A549 (cell line): ENCODE results near the gene SASH1. TPM values are rescaled to one million over a fixed set of nuclear protein-coding genes. Genes with fewer than 3 reads are reported as not detected.

Experiments used
- ATAC-seq, 2 experiments: fragments of 200-7000 bp in 1 of 2; fragments of >200 bp in 1 of 2; cut with Nextera tagmentation in 1 of 2; cut with Tn5 transposase in 1 of 2; 3 replicates each; pipeline versions ENCODE4 v1.8.0 to v1.9.1; 2018 to 2020; ENCODE audit warnings: mild to moderate bottlenecking in 1 of 2, moderate library complexity in 1 of 2
- CTCF ChIA-PET: fragments of 300-600 bp; sonication (Branson Sonifier 250); formaldehyde crosslinking; extraction: SDS; loops from one replicate; lab custom pipeline; 2021; ENCODE audit warnings: antibody characterized with exemption, inconsistent platforms; lab: Yijun Ruan, JAX
- POLR2A ChIA-PET: fragments of 350-600 bp; formaldehyde crosslinking; extraction: SDS; loops from one replicate; lab custom pipeline; 2021; ENCODE audit warnings: antibody characterized with exemption, inconsistent platforms; lab: Yijun Ruan, JAX
- DNase-seq, 2 experiments: peaks; one replicate each; pipeline versions ENCODE4 v3.0.0 to v3.0.0-alpha.2; 2011 to 2016; ENCODE audit warnings: low read depth in 1 of 2, low spot score in 1 of 2
- FAIRE-seq: peaks from 2 replicates; lab custom pipeline; 2011; peaks lifted over from hg19 to GRCh38; lab: Jason Lieb, UNC
- H3K27ac ChIP-seq, 2 experiments: fragments of >200 bp; sonication (Bioruptor Twin); formaldehyde crosslinking; 3 replicates each; pipeline ENCODE4 v1.5.1; 2016 to 2017
- H3K4me1 ChIP-seq: fragments of >200 bp; sonication (Bioruptor Twin); formaldehyde crosslinking; 3 replicates; pipeline ENCODE4 v1.6.1; 2016
- H3K4me2 ChIP-seq: fragments of >200 bp; sonication (Bioruptor Twin); formaldehyde crosslinking; 3 replicates; pipeline ENCODE4 v1.6.1; 2016
- H3K4me3 ChIP-seq: fragments of >200 bp; sonication (Bioruptor Twin); formaldehyde crosslinking; 3 replicates; pipeline ENCODE4 v1.5.1; 2016
- H3K9me3 ChIP-seq: fragments of >200 bp; sonication (Bioruptor Twin); formaldehyde crosslinking; 3 replicates; pipeline ENCODE4 v1.6.1; 2016
- BHLHE40 ChIP-seq: IDR thresholded peaks from 2 replicates; pipeline ENCODE4 v1.6.1; 2012; ENCODE audit warnings: low read depth, low read length, inconsistent platforms
- CBX8 ChIP-seq: fragments of 200-600 bp; sonication (generic); IDR thresholded peaks from 2 replicates; pipeline ENCODE4 v1.6.1; 2016
- CEBPB ChIP-seq, 2 experiments: fragments of >200 bp in 1 of 2; sonication (Bioruptor Twin) in 1 of 2; formaldehyde crosslinking in 1 of 2; IDR thresholded peaks; 2 replicates each; pipeline ENCODE4 v1.6.1; 2012 to 2016
- CHD2 ChIP-seq: fragments of 150-350 bp; IDR thresholded peaks from 2 replicates; pipeline ENCODE4 v1.6.1; 2014; ENCODE audit warnings: low read length; ENCODE audit not compliant: partially characterized antibody
- EHF ChIP-seq: fragments of 250-450 bp; sonication (Bioruptor Pico); IDR thresholded peaks from 2 replicates; pipeline ENCODE4 v1.5.0; 2020; ENCODE audit warnings: mild to moderate bottlenecking
- EHMT2 ChIP-seq: fragments of 200-600 bp; sonication (generic); IDR thresholded peaks from 2 replicates; pipeline ENCODE4 v1.6.1; 2016; ENCODE audit warnings: antibody characterized with exemption, low read depth, mild to moderate bottlenecking, moderate library complexity
- EP300 ChIP-seq, 2 experiments: fragments of >200 bp; sonication (Bioruptor Twin); formaldehyde crosslinking; IDR thresholded peaks; 2 replicates in 1 of 2; 3 replicates in 1 of 2; pipeline ENCODE4 v1.6.1; 2016 to 2017
- FOSL2 ChIP-seq, 2 experiments: fragments of 450-650 bp in 1 of 2; fragments of >200 bp in 1 of 2; sonication (Bioruptor Twin) in 1 of 2; formaldehyde crosslinking; IDR thresholded peaks; 2 replicates each; pipeline versions ENCODE4 v1.5.0 to v1.6.1; 2016 to 2020; ENCODE audit warnings: mild to moderate bottlenecking in 1 of 2, moderate library complexity in 1 of 2
- HDAC2 ChIP-seq: fragments of 200-600 bp; sonication (generic); IDR thresholded peaks from 2 replicates; pipeline ENCODE4 v1.6.1; 2016
- HEYL ChIP-seq: fragments of 250-450 bp; sonication (Bioruptor Pico); IDR thresholded peaks from 2 replicates; pipeline ENCODE4 v1.8.0; 2021; ENCODE audit warnings: mild to moderate bottlenecking, moderate library complexity
- HOXB13 ChIP-seq: fragments of 250-450 bp; sonication (Bioruptor Pico); IDR thresholded peaks from 2 replicates; pipeline ENCODE4 v1.5.0; 2020; ENCODE audit warnings: low read depth, mild to moderate bottlenecking, moderate library complexity
- HOXB5 ChIP-seq: fragments of 250-450 bp; sonication (Bioruptor Pico); IDR thresholded peaks from 2 replicates; pipeline ENCODE4 v1.5.0; 2020; ENCODE audit warnings: mild to moderate bottlenecking, moderate library complexity
- JUN ChIP-seq, 2 experiments: fragments of >200 bp; sonication (Bioruptor Twin); formaldehyde crosslinking; IDR thresholded peaks; 2 replicates in 1 of 2; 3 replicates in 1 of 2; pipeline ENCODE4 v1.6.1; 2016 to 2017
- JUNB ChIP-seq: fragments of >200 bp; sonication (Bioruptor Twin); formaldehyde crosslinking; IDR thresholded peaks from 2 replicates; pipeline ENCODE4 v1.6.1; 2016
- NFE2L2 ChIP-seq: fragments of 150-350 bp; conservative IDR thresholded peaks from 2 replicates; pipeline ENCODE4 v1.6.1; 2014; ENCODE audit warnings: low read length
- NPAS2 ChIP-seq: fragments of 250-450 bp; sonication (Bioruptor Pico); IDR thresholded peaks from 2 replicates; pipeline ENCODE4 v1.8.0; 2022; ENCODE audit warnings: mild to moderate bottlenecking, moderate library complexity, borderline replicate concordance
- RARB ChIP-seq: fragments of 250-450 bp; sonication (Bioruptor Pico); IDR thresholded peaks from 2 replicates; pipeline ENCODE4 v1.8.0; 2021; ENCODE audit warnings: mild to moderate bottlenecking, moderate library complexity
- SMC3 ChIP-seq: fragments of >200 bp; sonication (Bioruptor Twin); formaldehyde crosslinking; IDR thresholded peaks from 3 replicates; pipeline ENCODE4 v1.6.1; 2018; ENCODE audit warnings: inconsistent platforms
- TP53 ChIP-seq: fragments of 250-450 bp; sonication (Bioruptor Pico); IDR thresholded peaks from 2 replicates; pipeline ENCODE4 v1.5.0; 2021; ENCODE audit warnings: mild to moderate bottlenecking, moderate library complexity
- ZC3H11A ChIP-seq: fragments of 450-650 bp; IDR thresholded peaks from 2 replicates; pipeline ENCODE4 v1.6.1; 2014; ENCODE audit warnings: antibody characterized with exemption, mild to moderate bottlenecking
- ZNF302 ChIP-seq: fragments of 250-450 bp; sonication (Bioruptor Pico); IDR thresholded peaks from 2 replicates; pipeline ENCODE4 v1.9.0; 2021; ENCODE audit warnings: inconsistent platforms, mild to moderate bottlenecking, moderate library complexity
- WGBS: methylation state at CpG from one replicate; pipeline ENCODE4 v1.1.6; 2017; ENCODE audit errors: missing lambda C conversion rate; 5-methylcytosine and 5-hydroxymethylcytosine counted together
- polyA plus RNA-seq, 4 experiments: library from polyadenylated mRNA; depleted of rRNA in 3 of 4; stranded (reverse); fragments of >200 nt; fragmentation: RNase III in 1 of 4; extraction: RNeasy Plus Mini Kit Qiagen cat#74134 plus additional on column Dnase treatment in 1 of 4; gene quantifications; 2 replicates in 3 of 4; 3 replicates in 1 of 4; pipeline ENCODE4 v1.2.3, GENCODE V29; 2011 to 2017
- TF ChIP-seq, protein P1 (sequence below): fragments of 250-450 bp; sonication (Bioruptor Pico); IDR thresholded peaks from 2 replicates; pipeline ENCODE4 v1.5.0; 2020; ENCODE audit warnings: low read depth, mild to moderate bottlenecking, moderate library complexity
- TF ChIP-seq, protein P2 (sequence below): fragments of >200 bp; sonication (Bioruptor Twin); formaldehyde crosslinking; IDR thresholded peaks from 3 replicates; pipeline ENCODE4 v1.6.1; 2016

The SASH1 gene
- polyA plus RNA-seq, 2 of the 4 experiments (the other 2 are of a cell fraction) = 2.5 to 3.0 TPM

GRCh38 chr6:148293181-148293995, 49.2 kb upstream of the SASH1 start (continued):
- TF ChIP-seq EHF (CRISPR knock-in tag) (no peak), HDAC2 (no peak), EP300 (IDR thresholded peaks at IDR 0.05) (no peak)

- WGBS = 78% methylated on average over 7 of the region's 7 CpGs
- FAIRE-seq (no peak), ATAC-seq (no peak)
- Histone ChIP-seq H3K9me3 (no peaks in the 10 kb centered on the region), H3K27ac (no peak overlapping the region), H3K4me3 (no peak overlapping the region), H3K4me2 (no peak overlapping the region)
- CTCF ChIA-PET = no interaction called here
- TF ChIP-seq CBX8 (no peak), HOXB5 (CRISPR knock-in tag) (no peak)
- TF ChIP-seq, all 56 proteins: peak for 0
- POLR2A ChIA-PET = no interaction called here
- no peak for DNase-seq
- H3K4me1 ChIP-seq = no peaks in the 10 kb centered on the region
Observed at GRCh38 chr6:148294059-148294458, 48.6 kb upstream of the SASH1 start.

DNA sequence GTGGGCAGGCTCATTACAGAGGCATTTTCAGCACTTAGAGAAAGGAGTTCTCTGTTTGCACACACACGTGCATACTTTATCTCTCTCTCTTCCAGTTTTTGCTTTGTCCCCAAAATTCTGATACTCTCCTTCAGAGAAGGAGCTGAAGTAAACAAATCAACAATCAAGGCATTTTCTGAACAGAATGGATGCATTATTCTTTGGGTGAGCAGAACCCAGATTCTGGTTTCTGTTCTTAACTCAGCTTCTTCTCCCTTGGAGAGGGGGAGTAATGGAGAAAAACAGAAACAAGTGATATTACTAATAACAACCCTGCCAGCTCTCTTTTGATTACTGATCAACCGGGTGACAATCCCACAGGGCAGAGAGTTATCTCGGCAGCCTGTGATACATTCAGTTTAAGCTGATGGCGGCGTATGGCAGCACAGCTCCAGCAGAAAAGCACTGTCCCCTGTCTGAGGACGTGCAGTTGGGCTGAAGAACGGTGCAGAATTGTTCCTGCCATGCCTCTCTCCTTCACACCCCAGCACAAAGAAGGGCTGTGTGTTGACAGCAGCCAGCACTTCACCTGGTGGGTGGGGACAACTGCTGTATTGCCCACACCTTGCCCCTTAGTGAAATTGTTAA, 47.3 kb upstream of the SASH1 start:
- Histone ChIP-seq H3K4me3 (no peak overlapping the region), H3K27ac (no peak overlapping the region), H3K9me3 (no peaks in the 10 kb centered on the region), H3K4me2 (no peak overlapping the region), H3K4me1 (no peaks in the 10 kb centered on the region)
- TF ChIP-seq HEYL (CRISPR knock-in tag) (no peak), NPAS2 (CRISPR knock-in tag) (no peak), JUNB (no peak), HOXB13 (CRISPR knock-in tag) (no peak), NFE2L2 (no peak), HDAC2 (no peak), FOSL2 (IDR thresholded peaks at IDR 0.05) (no peak), FOSL2 (CRISPR knock-in tag; IDR thresholded peaks at IDR 0.05) (no peak), ZC3H11A (no peak), EHMT2 (no peak), TP53 (CRISPR knock-in tag) (no peak), SMC3 (no peak), BHLHE40 (no peak), CEBPB (IDR thresholded peaks at IDR 0.05) (no peak), RARB (CRISPR knock-in tag) (no peak), CHD2 (no peak), ZNF302 (no peak), JUN (IDR thresholded peaks at IDR 0.05) (no peak)
- TF ChIP-seq, protein P1, sequence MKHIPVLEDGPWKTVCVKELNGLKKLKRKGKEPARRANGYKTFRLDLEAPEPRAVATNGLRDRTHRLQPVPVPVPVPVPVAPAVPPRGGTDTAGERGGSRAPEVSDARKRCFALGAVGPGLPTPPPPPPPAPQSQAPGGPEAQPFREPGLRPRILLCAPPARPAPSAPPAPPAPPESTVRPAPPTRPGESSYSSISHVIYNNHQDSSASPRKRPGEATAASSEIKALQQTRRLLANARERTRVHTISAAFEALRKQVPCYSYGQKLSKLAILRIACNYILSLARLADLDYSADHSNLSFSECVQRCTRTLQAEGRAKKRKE (CRISPR knock-in tag) = no peak
- TF ChIP-seq, protein P2, sequence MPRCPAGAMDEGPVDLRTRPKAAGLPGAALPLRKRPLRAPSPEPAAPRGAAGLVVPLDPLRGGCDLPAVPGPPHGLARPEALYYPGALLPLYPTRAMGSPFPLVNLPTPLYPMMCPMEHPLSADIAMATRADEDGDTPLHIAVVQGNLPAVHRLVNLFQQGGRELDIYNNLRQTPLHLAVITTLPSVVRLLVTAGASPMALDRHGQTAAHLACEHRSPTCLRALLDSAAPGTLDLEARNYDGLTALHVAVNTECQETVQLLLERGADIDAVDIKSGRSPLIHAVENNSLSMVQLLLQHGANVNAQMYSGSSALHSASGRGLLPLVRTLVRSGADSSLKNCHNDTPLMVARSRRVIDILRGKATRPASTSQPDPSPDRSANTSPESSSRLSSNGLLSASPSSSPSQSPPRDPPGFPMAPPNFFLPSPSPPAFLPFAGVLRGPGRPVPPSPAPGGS = no peak
- 30% methylated on average over 3 of the region's 7 CpGs for WGBS
- no peak for FAIRE-seq
- no peak for DNase-seq
- ChIA-PET CTCF (no interaction called here), POLR2A (no interaction called here)
- ATAC-seq = no peak
